GM21367 (cell line): ENCODE data around the gene LARGE1.

Experiments used
- ATAC-seq: cut with Tn5 transposase; IDR thresholded peaks from one replicate; pipeline ENCODE4 v1.9.1; 2021; ENCODE audit not compliant: unreplicated experiment

The LARGE1 gene

DNA sequence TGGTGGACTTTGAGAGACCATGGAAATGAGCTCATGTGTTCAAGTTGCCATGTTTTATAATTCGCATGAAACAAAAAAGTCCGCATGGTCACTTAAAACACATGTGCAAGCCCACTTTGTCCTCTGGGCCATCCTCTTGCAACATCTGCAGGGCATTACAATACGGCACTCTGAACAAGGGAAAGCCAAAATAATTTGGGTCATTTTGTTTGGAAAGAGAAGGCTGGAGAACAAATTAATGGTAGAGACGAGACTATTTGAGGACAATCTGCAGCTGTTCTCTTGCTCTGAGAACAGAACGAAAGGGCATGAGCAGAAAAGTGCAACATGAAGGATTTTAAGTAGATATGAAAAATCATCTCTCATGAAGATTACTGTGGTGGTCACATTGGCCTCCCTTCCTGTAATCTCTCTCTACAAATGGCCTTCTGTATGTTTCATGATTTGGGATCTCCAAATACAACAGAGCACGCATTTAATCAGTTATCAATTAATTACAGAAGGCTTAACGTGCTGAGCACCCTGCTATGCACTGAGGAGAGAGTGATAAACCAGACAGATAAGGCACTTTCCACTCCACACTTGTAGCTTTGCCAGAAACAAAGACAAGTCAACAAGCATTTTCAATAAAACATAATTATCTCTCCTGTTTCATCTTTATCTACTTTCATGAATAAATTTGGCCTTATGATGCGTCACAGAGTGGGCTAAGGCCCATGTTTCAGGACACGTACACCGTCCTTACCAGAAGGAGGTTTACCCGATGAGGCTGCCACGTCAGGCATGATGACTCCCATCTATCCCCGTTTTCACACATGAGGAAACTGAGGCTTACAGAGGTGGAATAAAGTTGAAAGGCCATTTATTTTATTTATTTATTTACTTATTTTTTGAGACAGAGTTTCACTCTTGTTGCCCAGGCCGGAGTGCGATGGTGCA, 384.1 kb downstream of the LARGE1 start:
- no peak for ATAC-seq

DNA sequence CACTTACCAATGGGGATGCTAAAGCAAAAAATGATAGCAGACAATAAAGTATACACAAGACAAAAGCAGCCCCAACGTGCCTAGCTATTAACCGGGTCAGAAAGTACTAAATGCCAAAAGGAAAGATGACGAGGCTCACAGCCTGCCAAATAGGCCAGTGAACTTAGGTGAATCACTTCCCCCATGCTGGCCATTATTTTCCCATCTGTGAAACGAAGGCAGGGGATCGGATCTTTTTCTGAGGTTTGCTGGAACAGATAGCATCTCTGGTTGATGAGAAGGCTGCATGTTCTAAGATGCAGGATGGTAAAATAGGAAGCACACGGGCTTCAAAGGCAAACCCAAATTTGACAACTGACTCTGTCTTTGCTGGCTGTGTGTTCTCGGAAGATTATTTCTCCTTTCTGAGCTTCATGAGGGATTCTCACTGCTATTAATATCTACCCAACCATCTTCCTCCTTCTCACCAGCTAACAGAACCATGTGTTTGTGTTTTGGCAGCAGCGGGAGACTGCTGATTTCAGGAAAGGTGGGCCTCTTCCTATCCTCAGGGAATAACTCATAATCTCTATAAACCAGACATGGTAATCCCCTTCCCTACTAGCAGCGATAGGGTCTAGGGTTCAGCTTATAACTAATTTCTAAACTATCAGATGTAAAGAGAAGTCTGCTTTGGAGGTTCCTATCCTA, 390.7 kb downstream of the LARGE1 start:
- ATAC-seq: no peak

DNA sequence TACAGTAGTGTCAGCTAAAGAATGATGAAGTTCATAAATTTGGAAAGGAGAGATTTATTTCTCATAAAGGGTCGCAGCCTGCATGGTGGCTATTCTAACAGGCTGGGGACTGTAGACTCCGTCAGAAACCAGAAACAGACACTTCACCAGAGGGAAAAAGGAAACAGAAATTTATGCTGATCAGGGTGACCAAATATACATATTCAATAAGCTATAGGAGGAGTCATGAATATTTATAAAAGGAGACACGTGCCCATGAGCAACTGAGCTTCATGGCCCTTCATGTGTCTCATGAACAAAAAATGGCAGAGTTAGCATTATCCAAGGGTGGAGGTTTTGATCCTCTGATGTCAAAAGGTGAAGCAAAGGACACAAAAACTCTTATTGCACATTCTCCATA, 392.1 kb downstream of the LARGE1 start:
- no peak for ATAC-seq

GRCh38 chr22:33526434-33527107, 393.7 kb downstream of the LARGE1 start:
- ATAC-seq: no peak

- ATAC-seq: no peak
Observed at GRCh38 chr22:33524511-33525260, 395.6 kb downstream of the LARGE1 start.

GRCh38 chr22:33521879-33522665, 398.2 kb downstream of the LARGE1 start:
- ATAC-seq: no peak

DNA sequence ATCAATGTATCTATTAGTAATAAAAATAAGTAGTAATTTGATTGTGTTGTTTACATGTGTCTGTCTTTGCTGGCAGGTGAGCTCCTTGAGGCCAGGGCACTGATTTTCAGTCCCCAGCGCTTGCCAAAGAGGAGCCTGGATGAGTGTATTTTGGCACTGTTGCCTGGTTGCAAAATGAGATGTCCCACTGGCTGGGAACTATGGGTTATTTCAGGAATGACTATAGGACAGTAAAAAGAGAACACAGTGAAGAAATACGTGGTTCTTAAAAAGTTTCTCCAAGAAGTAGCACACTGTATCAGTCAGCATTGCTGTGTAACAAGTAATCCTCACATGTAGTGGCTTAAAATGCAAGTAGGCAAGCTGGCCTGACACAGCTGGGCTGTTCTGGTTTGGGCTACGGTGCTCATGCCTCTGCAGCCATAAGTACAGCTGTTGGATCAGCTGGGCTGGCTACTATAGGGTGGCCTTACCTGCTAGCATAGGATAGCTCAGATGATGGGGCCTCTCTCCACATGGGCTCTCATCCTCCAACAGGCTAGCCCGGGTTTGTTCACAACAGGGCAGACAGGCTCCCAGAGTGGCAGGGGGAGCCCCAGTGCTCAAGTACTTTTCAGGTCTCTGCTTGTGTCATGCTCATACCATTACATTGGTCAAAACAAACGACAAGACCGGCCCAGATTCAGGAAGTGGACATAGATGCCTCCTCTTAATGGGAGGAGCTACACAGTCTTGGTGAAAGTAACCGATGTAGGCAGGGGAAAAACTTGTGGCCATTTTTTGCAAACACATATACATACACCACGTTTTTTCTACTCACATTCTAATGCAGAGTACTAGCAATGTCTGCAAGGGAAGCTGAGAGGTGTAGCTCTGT, 399.1 kb downstream of the LARGE1 start:
- ATAC-seq: no peak

- no peak for ATAC-seq
Observed at GRCh38 chr22:33519974-33520903, 400.0 kb downstream of the LARGE1 start.

DNA sequence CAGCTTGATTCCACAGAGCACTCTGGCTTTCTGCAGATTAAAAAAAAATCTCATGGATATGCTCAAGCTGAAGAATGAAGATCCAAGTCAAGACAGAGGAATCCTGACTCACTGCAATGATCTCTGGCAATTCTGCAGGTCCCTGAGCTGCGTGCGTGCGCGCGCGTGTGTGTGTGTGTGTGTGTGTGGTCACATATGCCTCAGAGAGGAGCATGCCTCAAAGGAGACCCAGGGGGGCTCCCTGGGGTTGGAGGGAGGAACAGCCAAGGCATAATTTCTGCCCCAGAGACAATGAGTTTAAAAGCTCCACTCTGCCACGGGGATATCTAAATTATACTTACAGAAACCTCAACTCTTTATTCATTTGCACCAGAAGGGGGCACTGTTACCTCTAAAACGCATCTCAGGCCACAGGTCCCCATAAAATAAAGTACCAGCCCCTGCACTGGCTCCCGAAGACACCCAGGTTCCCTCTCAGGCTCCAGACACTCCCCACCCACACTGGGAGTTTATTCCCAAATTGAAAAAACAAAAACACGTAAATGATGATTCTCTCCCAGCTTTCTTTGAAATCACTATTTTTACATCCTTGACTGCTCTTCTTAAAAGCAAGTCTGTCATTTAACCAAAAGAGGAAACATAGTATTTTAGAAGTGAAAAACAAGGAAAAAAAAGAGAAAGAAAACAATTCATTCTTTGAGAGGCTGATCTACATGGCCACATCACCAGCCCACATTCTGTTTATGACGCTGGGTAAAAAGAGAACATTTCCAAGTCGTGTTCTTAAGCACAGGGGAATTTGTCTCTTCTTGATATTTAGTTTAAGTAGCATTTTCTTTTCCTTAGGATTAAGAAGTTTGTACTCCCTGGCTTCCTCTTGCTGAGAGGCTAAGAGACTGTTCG, 401.0 kb downstream of the LARGE1 start:
- ATAC-seq: no peak

DNA sequence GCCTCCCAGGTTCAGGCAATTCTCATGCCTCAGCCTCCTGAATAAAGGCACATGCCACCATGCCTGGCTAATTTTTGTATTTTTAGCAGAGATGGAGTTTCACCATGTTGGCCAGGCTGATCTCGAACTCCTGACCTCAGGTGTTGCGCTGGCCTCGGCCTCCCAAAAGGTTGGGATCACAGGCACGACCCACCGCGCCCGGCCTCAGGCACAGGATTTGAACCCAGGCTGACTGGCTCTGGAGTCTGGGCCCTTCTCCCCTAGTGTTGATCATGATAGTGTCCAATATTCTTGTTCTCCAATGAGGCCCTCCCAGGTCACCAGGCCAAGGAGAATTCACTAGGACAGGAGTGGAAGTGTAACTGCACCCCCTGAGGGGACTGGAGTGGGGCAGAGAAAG, 401.9 kb downstream of the LARGE1 start:
- ATAC-seq: no peak

- no peak for ATAC-seq
Observed at GRCh38 chr22:33515795-33516194, 404.5 kb downstream of the LARGE1 start.

GRCh38 chr22:33513388-33514338, 406.6 kb downstream of the LARGE1 start:
- no peak for ATAC-seq

GRCh38 chr22:33512908-33513307, 407.4 kb downstream of the LARGE1 start:
- no peak for ATAC-seq

DNA sequence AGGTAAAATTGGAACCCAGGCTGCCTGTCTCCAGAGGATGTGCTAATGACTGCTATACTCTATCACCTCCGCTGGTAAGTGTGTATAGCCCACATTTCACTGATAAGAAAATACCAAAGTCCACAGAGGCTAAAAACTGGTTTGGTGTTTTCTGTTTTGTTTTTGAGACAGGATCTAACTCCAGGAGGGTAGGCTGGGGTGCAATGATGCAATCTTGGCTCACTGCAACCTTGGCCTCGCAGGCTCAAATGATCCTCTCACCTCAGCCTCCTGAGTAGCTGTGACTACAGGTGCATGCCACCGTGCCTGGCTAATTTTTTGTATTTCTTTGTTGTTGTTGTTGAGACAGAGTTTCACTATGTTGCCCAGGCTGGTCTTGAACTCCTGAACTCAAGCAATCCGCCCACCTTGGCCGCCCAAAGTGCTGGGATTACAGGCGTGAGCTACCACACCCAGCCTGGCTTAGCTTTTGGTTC, 409.8 kb downstream of the LARGE1 start:
- ATAC-seq: no peak

DNA sequence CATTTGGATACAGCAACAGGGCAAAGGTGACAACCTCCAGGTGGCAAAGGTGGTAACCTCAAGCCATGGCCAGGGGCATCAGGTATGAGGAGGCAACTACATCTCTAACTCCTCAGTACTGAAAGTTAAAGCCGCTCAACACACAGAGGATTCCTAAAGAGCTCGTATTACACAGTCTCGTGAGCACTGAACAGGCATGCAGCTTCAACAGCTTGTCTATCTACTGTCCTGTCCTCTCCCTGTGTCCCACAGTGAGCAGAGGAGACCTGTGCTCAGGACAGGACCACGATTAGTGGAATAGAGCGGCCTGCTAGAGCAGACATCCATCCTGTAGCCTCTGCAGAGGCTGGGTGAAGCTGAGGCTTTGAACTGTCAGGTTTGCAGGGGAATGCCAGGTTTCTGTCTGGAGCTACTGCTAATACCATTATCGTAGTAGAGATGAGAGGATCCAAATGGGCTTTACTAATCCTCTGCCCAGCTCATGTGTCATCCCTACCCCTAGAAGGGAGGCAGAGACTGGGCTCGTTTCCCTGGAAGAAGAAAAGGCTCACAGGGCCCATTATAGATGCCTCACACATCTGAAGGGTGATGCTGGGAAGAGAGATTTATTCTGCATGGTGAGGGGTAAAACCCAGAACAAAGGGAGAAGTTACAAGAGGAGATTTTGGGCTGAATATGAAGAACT, 415.2 kb downstream of the LARGE1 start:
- ATAC-seq: no peak
